Lung (tissue), 12 donors: ENCODE data around the gene OR10H4. TPM values are rescaled to one million over a fixed set of nuclear protein-coding genes. Genes with fewer than 3 reads are reported as not detected.

Source experiments
- ATAC-seq: fragments of 200-7000 bp; cut with Tn5 transposase; one replicate; pipeline ENCODE4 v1.9.1; 2020; ENCODE audit warnings: moderate number of reproducible peaks; ENCODE audit not compliant: insufficient read depth, low FRiP score
- DNase-seq, 3 donors: peaks; one replicate each; pipeline ENCODE4 v3.0.0-alpha.2; 2013 to 2017
- H3K27ac ChIP-seq, 2 donors: one replicate each; pipeline ENCODE4 v1.5.1; 2013; ENCODE audit warnings: mild to moderate bottlenecking in 2 of 2, moderate library complexity in 2 of 2, control low read depth in 1 of 2, inconsistent platforms in 1 of 2, low read depth in 1 of 2, low read length in 1 of 2
- H3K27me3 ChIP-seq, 3 donors: one replicate each; pipeline ENCODE4 v1.5.1; 2013; ENCODE audit warnings: low read length in 2 of 3; ENCODE audit not compliant: control insufficient read depth in 3 of 3, insufficient read depth in 3 of 3
- H3K36me3 ChIP-seq, 4 donors: one replicate each; pipeline ENCODE4 v1.5.1; 2013; ENCODE audit warnings: low read length in 4 of 4, mild to moderate bottlenecking in 1 of 4, moderate library complexity in 1 of 4; ENCODE audit not compliant: control insufficient read depth in 4 of 4, insufficient read depth in 4 of 4
- H3K4me1 ChIP-seq, 5 donors: one replicate each; pipeline ENCODE4 v1.5.1; 2013; ENCODE audit warnings: low read length in 5 of 5, mild to moderate bottlenecking in 2 of 5, moderate library complexity in 1 of 5; ENCODE audit not compliant: control insufficient read depth in 5 of 5, insufficient read depth in 5 of 5
- H3K4me3 ChIP-seq: one replicate; pipeline ENCODE4 v1.5.1; 2013; ENCODE audit warnings: mild to moderate bottlenecking, control low read depth, moderate library complexity
- H3K9ac ChIP-seq, 2 donors: one replicate each; pipeline ENCODE4 v1.5.1; 2013; ENCODE audit warnings: low read length in 2 of 2, control low read depth in 1 of 2; ENCODE audit not compliant: insufficient read depth in 1 of 2
- H3K9me3 ChIP-seq, 4 donors: one replicate each; pipeline ENCODE4 v1.5.1; 2013; ENCODE audit warnings: low read length in 3 of 4, mild to moderate bottlenecking in 1 of 4, moderate library complexity in 1 of 4; ENCODE audit not compliant: control insufficient read depth in 4 of 4, insufficient read depth in 3 of 4
- WGBS, 2 donors: extraction: QIAGEN DNeasy Blood & Tissue Kit; methylation state at CpG; one replicate each; pipeline ENCODE4 v1.1.7; 2013; 5-methylcytosine and 5-hydroxymethylcytosine counted together
- polyA plus RNA-seq, 2 donors: library from polyadenylated mRNA; stranded (reverse); fragments of 200-250 nt; gene quantifications; one replicate each; pipeline ENCODE4 v1.2.1, GENCODE V29; 2013
- total RNA-seq, 2 donors: library from RNA; depleted of rRNA in 1 of 2; stranded (reverse); fragments of >200 nt in 1 of 2; gene quantifications; one replicate each; pipeline ENCODE4 v1.2.1, GENCODE V29; 2014 to 2021
- TF ChIP-seq, protein P1 (sequence below): IDR thresholded peaks from 2 replicates; pipeline ENCODE4 v1.5.1; 2012; ENCODE audit warnings: mild to moderate bottlenecking; ENCODE audit errors: control extremely low read depth, extremely low read depth
- donor health status: control.
- donor health status: control.
- donor health status: Bipolar disorder and iron deficiency.
- donor health status: healthy.
- donor health status: DM: yes; HTN: yes; CAD: no.

OR10H4 gene
- total and polyA plus RNA-seq, 4 donors, result not detected

- DNase-seq (peak in 1 of 3 donors; percentile 3), ATAC-seq (no peak)
- Histone ChIP-seq H3K36me3 (no peaks in the 10 kb centered on the region), H3K4me3 (no peak within 1 kb of the TSS), H3K27me3 (peaks cover 0 to 41% (median 21%) of the 10 kb centered on the region in 3 donors), H3K9me3 (peaks cover 0 to 12% (median 0%) of the 10 kb centered on the region in 4 donors), H3K9ac (no peak within 1 kb of the TSS), H3K27ac (no peak within 1 kb of the TSS), H3K4me1 (peaks cover 0 to 3% (median 0%) of the 10 kb centered on the region in 5 donors)
- WGBS, 2 donors, result 35 to 62% methylated on average over 8 to 10 of the region's 10 CpGs
- TF ChIP-seq, protein P1, sequence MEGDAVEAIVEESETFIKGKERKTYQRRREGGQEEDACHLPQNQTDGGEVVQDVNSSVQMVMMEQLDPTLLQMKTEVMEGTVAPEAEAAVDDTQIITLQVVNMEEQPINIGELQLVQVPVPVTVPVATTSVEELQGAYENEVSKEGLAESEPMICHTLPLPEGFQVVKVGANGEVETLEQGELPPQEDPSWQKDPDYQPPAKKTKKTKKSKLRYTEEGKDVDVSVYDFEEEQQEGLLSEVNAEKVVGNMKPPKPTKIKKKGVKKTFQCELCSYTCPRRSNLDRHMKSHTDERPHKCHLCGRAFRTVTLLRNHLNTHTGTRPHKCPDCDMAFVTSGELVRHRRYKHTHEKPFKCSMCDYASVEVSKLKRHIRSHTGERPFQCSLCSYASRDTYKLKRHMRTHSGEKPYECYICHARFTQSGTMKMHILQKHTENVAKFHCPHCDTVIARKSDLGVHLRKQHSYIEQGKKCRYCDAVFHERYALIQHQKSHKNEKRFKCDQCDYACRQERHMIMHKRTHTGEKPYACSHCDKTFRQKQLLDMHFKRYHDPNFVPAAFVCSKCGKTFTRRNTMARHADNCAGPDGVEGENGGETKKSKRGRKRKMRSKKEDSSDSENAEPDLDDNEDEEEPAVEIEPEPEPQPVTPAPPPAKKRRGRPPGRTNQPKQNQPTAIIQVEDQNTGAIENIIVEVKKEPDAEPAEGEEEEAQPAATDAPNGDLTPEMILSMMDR, result no peak
Measured at GRCh38 chr19:15934332-15935078, 14.3 kb upstream of the OR10H4 start, which contains the start of gene CYP4F11. CYP4F11 (minus strand) TSS chr19:15934529; CDS start chr19:15934408, 121 bp downstream.

DNA sequence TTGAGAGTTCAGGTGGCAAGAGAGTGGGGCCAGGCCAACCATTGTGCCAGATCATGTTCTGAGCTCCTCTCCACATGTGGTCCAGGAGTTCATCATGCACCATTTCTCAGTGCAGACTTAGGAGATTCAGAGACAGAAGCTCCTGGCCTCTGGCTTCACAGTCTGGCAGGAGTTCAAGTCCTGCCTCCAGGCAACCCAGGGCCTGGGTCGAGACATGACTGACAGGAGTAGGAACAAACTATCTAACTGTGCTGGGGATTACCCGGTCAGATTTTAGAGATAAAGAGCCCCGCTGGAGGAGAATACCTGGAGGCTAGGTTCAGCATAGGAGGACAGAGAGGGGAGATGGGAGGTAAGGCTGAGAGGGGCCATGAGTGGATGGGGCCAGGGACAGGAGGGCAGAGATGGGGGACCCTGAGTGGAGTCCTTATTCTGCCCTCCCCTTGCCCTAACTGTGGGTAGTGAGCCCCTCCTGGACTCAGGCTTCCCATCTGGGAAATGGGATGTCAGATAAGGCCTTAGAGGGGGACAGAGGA lies 13.6 kb upstream of the OR10H4 start:
- peaks cover 0 to 12% (median 0%) of the 10 kb centered on the region in 4 donors for H3K9me3 ChIP-seq
- H3K9ac ChIP-seq, result no peak overlapping the region
- 48 to 62% methylated on average over 3 of the region's 3 CpGs for WGBS, 2 donors
- ATAC-seq, result no peak
- no peak overlapping the region for H3K27ac ChIP-seq
- TF ChIP-seq, protein P1, result no peak
- H3K4me3 ChIP-seq, result no peak overlapping the region
- H3K27me3 ChIP-seq, result peaks cover 0 to 35% (median 21%) of the 10 kb centered on the region in 3 donors
- DNase-seq, result no peak
- H3K36me3 ChIP-seq, result no peaks in the 10 kb centered on the region
- peaks cover 0 to 3% (median 0%) of the 10 kb centered on the region in 5 donors for H3K4me1 ChIP-seq

DNA sequence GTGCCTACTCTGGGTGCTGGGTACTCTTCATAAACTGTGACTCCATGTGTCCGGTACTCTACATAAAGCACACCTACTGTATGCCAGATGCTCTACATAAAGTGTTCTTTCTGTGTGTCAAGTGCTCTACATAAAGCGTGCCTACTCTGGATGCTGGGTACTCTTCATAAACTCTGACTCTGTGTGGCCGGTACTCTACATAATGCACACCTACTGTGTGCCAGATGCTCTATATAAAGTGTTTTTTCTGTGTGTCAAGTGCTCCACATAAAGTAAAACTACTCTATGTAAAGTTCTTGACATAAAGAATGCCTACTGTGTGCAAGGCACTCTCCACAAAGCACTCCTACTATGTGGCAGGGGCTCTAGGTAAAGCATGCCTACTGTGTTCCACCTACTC lies 12.6 kb upstream of the OR10H4 start:
- ATAC-seq (no peak), DNase-seq (no peak)
- Histone ChIP-seq H3K27me3 (peaks cover 0 to 28% (median 14%) of the 10 kb centered on the region in 3 donors), H3K27ac (no peak overlapping the region), H3K4me1 (peaks cover 0 to 3% (median 0%) of the 10 kb centered on the region in 5 donors), H3K36me3 (no peaks in the 10 kb centered on the region), H3K4me3 (no peak overlapping the region), H3K9me3 (peaks cover 0 to 12% (median 0%) of the 10 kb centered on the region in 4 donors), H3K9ac (no peak overlapping the region)
- TF ChIP-seq, protein P1, result no peak
- WGBS, 2 donors, result 74 to 86% methylated on average over 3 of the region's 3 CpGs
